Measurements from ENCODE around the gene THSD4. TPM values are rescaled to one million over a fixed set of nuclear protein-coding genes. Genes with fewer than 3 reads are reported as not detected.
A peak's percentile ranks its signal among the peaks of the same experiment; 100 is the strongest.

The THSD4 gene
- total RNA-seq, 1 donor, result 50.9 TPM

GRCh38 chr15:71785996-71786395 lies 670.7 kb downstream of the THSD4 start:
- TF ChIP-seq CTCF (IDR thresholded peaks at IDR 0.05; ENCODE audit: insufficient read depth, low read length), result no peak
- DNase-seq (ENCODE audit: low read depth), result no peak
- H3K4me3 ChIP-seq (ENCODE audit: low read depth, low read length), result no peak overlapping the region

GRCh38 chr15:71786673-71787072 lies 671.4 kb downstream of the THSD4 start:
- no peak for DNase-seq (ENCODE audit: low read depth)
- no peak overlapping the region for H3K4me3 ChIP-seq (ENCODE audit: low read depth, low read length)
- no peak for TF ChIP-seq CTCF (IDR thresholded peaks at IDR 0.05; ENCODE audit: insufficient read depth, low read length)

- no peak overlapping the region for H3K4me3 ChIP-seq (ENCODE audit: low read depth, low read length)
- peak; percentile 38 for DNase-seq (ENCODE audit: low read depth)
- TF ChIP-seq CTCF (IDR thresholded peaks at IDR 0.05; ENCODE audit: insufficient read depth, low read length), result no peak
These were observed 673.6 kb downstream of the THSD4 start for GRCh38 chr15:71788646-71789579.

- H3K4me3 ChIP-seq (ENCODE audit: low read depth, low read length), result no peak overlapping the region
These were observed 674.3 kb downstream of the THSD4 start for GRCh38 chr15:71789616-71790015.

GRCh38 chr15:71790081-71790480 lies 674.8 kb downstream of the THSD4 start:
- no peak for TF ChIP-seq CTCF (IDR thresholded peaks at IDR 0.05; ENCODE audit: insufficient read depth, low read length)
- H3K4me3 ChIP-seq (ENCODE audit: low read depth, low read length), result no peak overlapping the region
- DNase-seq (ENCODE audit: low read depth), result no peak

More at GRCh38 chr15:71789616-71790015, 674.3 kb downstream of the THSD4 start:
- no peak for DNase-seq (ENCODE audit: low read depth)
- TF ChIP-seq CTCF (IDR thresholded peaks at IDR 0.05; ENCODE audit: insufficient read depth, low read length), result no peak

GRCh38 chr15:71791975-71792374 lies 676.7 kb downstream of the THSD4 start:
- H3K4me3 ChIP-seq (ENCODE audit: low read depth, low read length), result no peak overlapping the region
- no peak for TF ChIP-seq CTCF (IDR thresholded peaks at IDR 0.05; ENCODE audit: insufficient read depth, low read length)
- DNase-seq (ENCODE audit: low read depth), result no peak

Data from fibroblast of the aortic adventitia (primary cell).